Head of caudate nucleus (tissue), 42 donors: ENCODE data around the gene ANKRD36B.
"Not testable (repeated sequence)": the region's sequence is repeated elsewhere in the genome, so short reads cannot be mapped to it uniquely, and the experiment has no call there.

ENCODE experiments used
- DNase-seq, 42 donors: peaks; one replicate each; pipeline versions ENCODE4 v3.0.0 to v3.0.0-alpha.2; 2020 to 2021; ENCODE audit warnings: mixed read lengths in 7 of 42
- intact Hi-C: fragments of 100-400 bp; cut with DNase I; formaldehyde crosslinking; loops from one replicate; pipeline ENCODE4 v1.15.0; 2022

Gene ANKRD36B

GRCh38 chr2:97565674-97566073 is 24.0 kb downstream of the ANKRD36B start:
- DNase-seq, intact Hi-C loops: not testable (repeated sequence)

- DNase-seq, intact Hi-C loops: not testable (repeated sequence)
Observed at GRCh38 chr2:97552406-97552805, 37.3 kb downstream of the ANKRD36B start.

GRCh38 chr2:97550498-97550897 is 39.2 kb downstream of the ANKRD36B start:
- intact Hi-C loops, DNase-seq: not testable (repeated sequence)

- intact Hi-C loops = not testable (repeated sequence)
Observed at GRCh38 chr2:97549058-97549457, 40.6 kb downstream of the ANKRD36B start.

GRCh38 chr2:97548536-97548935 is 41.1 kb downstream of the ANKRD36B start:
- DNase-seq, intact Hi-C loops: not testable (repeated sequence)

More at GRCh38 chr2:97549058-97549457, 40.6 kb downstream of the ANKRD36B start:
- not testable (repeated sequence) for DNase-seq

GRCh38 chr2:97546711-97547110 is 43.0 kb downstream of the ANKRD36B start:
- intact Hi-C loops = no loop called here
- no peak for DNase-seq

GRCh38 chr2:97544911-97545310 is 44.8 kb downstream of the ANKRD36B start:
- DNase-seq, intact Hi-C loops: not testable (repeated sequence)

GRCh38 chr2:97525904-97526303 is 63.8 kb downstream of the ANKRD36B start:
- intact Hi-C loops = not testable (repeated sequence)

GRCh38 chr2:97523816-97524215 is 65.9 kb downstream of the ANKRD36B start:
- DNase-seq, intact Hi-C loops: not testable (repeated sequence)

More at GRCh38 chr2:97525904-97526303, 63.8 kb downstream of the ANKRD36B start:
- DNase-seq = not testable (repeated sequence)

- DNase-seq, intact Hi-C loops: not testable (repeated sequence)
Observed at GRCh38 chr2:97522916-97523555, 66.6 kb downstream of the ANKRD36B start.

GRCh38 chr2:97495651-97496050 is 94.0 kb downstream of the ANKRD36B start:
- intact Hi-C loops, DNase-seq: not testable (repeated sequence)

GRCh38 chr2:97490141-97490540 is 99.5 kb downstream of the ANKRD36B start:
- intact Hi-C loops = not testable (repeated sequence)
- peak in 25 of 42 donors; percentile 0 to 37 (median 7) for DNase-seq
